Dendritic cell treated with granulocyte-macrophage colony-stimulating factor and Interleukin-4, amounts not matched to agents 40 ng/mL and 50 ng/mL, for 4 days (primary cell): ENCODE results near the gene ASAP3.

ENCODE experiments used
- H3K27ac Mint-ChIP-seq: one replicate; pipeline ENCODE4 v1.8.0; 2022; ENCODE audit warnings: mild to moderate bottlenecking, mixed read lengths
- H3K27me3 Mint-ChIP-seq: one replicate; pipeline ENCODE4 v1.8.0; 2022; ENCODE audit warnings: mild to moderate bottlenecking, mixed read lengths
- H3K36me3 Mint-ChIP-seq: one replicate; pipeline ENCODE4 v1.8.0; 2022; ENCODE audit warnings: low read depth, mixed read lengths
- H3K4me1 Mint-ChIP-seq: one replicate; pipeline ENCODE4 v1.8.0; 2022; ENCODE audit warnings: low read depth, mixed read lengths
- H3K4me3 Mint-ChIP-seq: one replicate; pipeline ENCODE4 v1.8.0; 2022; ENCODE audit warnings: mild to moderate bottlenecking, moderate library complexity, mixed read lengths
- H3K9me3 Mint-ChIP-seq: one replicate; pipeline ENCODE4 v1.8.0; 2022; ENCODE audit warnings: mixed read lengths
- intact Hi-C: fragments of 100-400 bp; cut with micrococcal nuclease; formaldehyde crosslinking; loops from one replicate; pipeline ENCODE4 v1.15.0; 2022

ASAP3 gene

DNA sequence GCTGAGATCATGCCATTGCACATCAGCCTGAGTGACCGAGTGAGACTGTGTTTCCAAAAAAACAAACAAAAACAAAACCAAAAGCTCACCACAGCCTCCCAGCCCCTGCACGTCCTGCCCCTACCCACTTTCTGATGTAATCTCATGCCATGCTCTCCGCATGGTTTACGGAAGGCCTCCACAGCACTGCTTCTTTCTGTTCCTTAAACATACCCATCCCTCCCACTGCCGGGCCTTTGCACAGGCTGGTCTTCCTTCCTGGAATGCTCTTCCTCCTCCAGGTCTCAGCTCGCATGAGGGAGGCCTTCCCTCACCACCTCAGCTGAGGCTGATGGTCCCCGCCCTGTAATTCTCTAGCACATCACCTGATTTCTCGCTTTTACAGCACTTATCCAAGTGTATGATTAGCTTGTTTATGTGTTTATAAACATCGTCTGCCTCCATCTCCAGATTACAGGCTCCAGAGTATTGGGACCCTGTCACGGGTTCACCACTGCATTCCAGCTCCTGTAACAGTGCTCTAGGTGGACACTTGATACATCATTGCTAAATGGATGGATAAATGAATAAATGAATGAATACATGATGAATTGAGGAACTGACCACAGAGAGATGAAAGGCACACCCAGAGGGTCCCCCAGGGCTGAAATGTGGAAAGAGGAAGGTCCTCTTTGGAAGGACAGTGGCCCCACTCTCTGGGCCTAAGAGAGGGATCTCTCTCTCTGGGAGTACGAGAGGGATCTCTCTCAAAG lies 81.5 kb downstream of the ASAP3 start:
- peak overlapping the region; percentile 80 for H3K27ac Mint-ChIP-seq

DNA sequence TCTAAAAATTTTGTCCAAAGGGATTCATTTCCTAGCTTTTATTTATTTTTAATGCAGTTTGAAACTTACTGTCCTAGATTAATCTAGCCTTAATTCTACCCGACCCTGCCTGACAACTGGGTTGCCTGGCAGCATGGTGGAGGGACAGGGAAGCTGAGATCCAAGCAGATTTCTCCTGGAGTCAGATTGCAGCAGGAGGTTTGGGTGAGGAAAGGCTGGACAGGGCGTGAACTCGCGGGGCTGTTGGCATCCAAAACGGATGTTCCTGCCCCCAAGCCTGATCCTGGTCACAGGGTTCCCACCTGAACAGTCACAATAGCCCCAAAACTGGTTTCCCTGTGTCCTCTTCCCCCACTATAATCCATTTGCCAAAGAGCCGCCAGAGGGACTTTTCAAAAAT lies 82.7 kb downstream of the ASAP3 start:
- H3K4me3 Mint-ChIP-seq: no peak overlapping the region
- no peaks in the 10 kb centered on the region for H3K36me3 Mint-ChIP-seq
- peaks cover 41% of the 10 kb centered on the region for H3K4me1 Mint-ChIP-seq
- peak overlapping the region; percentile 80 for H3K27ac Mint-ChIP-seq
- no peaks in the 10 kb centered on the region for H3K9me3 Mint-ChIP-seq
- peaks cover 9% of the 10 kb centered on the region for H3K27me3 Mint-ChIP-seq
- intact Hi-C loops: loop anchor here (5.0 kb wide), 1 partner anchor 74 kb away; no protein-coding TSS in a partner anchor

More for the DNA sequence above, 81.5 kb downstream of the ASAP3 start:
- peaks cover 41% of the 10 kb centered on the region for H3K4me1 Mint-ChIP-seq
- peaks cover 6% of the 10 kb centered on the region for H3K27me3 Mint-ChIP-seq
- H3K36me3 Mint-ChIP-seq: no peaks in the 10 kb centered on the region
- H3K9me3 Mint-ChIP-seq: no peaks in the 10 kb centered on the region
- peak overlapping the region; percentile 28 for H3K4me3 Mint-ChIP-seq
- intact Hi-C loops: loop anchor here (2.0 to 5.0 kb wide), 3 partner anchors 34 to 75 kb away; partner anchors contain the start of genes HNRNPR and ZNF436

GRCh38 chr1:23400324-23401114 lies 83.5 kb downstream of the ASAP3 start:
- intact Hi-C loops: loop anchor here (5.0 kb wide), 1 partner anchor 73 kb away; no protein-coding TSS in a partner anchor
- Mint-ChIP-seq H3K36me3 (no peaks in the 10 kb centered on the region), H3K27ac (peak overlapping the region; percentile 80), H3K4me1 (peaks cover 41% of the 10 kb centered on the region), H3K4me3 (no peak overlapping the region), H3K27me3 (peaks cover 15% of the 10 kb centered on the region), H3K9me3 (no peaks in the 10 kb centered on the region)

DNA sequence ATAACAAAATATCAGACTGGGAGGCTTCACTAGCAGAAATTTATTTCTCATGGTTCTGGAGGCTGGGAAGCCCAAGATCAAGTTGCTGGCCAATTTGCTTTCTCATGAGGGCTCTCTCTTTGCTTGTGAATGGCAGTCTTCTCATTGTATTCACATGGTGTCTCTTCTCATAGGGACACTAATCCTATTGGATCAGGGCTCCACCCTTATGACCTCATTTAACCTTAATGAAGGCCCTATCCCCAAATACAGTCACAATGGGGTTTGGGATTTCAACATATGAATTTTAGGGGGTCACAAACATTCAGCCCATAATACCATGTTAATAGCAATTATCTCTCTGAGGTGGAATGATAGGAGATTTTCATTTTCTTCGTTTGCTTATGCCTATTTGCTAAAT lies 84.8 kb downstream of the ASAP3 start:
- Mint-ChIP-seq H3K27me3 (peaks cover 18% of the 10 kb centered on the region), H3K9me3 (no peaks in the 10 kb centered on the region), H3K36me3 (no peaks in the 10 kb centered on the region), H3K27ac (no peak overlapping the region), H3K4me1 (peaks cover 44% of the 10 kb centered on the region), H3K4me3 (no peak overlapping the region)
- intact Hi-C loops: no loop called here

DNA sequence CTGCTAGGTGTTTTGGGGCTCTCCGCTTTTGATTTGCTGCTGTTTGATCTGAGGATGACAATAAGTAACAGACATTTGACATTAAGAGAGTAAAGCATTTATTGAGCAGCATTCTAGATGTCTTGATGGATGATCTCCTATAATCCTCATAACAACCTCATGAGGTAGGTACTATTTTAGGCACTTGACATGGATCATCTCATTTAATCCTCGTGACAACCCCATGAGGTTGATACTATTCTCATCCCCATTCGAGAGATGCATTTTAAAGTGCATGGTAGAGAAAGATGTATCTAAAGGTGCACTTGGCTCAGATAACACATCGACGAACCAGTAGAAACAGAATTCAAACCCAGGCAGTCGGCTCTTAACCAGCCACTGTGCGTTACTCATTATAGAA lies 86.1 kb downstream of the ASAP3 start:
- peaks cover 31% of the 10 kb centered on the region for H3K4me1 Mint-ChIP-seq
- no peak overlapping the region for H3K27ac Mint-ChIP-seq
- no peaks in the 10 kb centered on the region for H3K9me3 Mint-ChIP-seq
- peaks cover 18% of the 10 kb centered on the region for H3K27me3 Mint-ChIP-seq
- no peaks in the 10 kb centered on the region for H3K36me3 Mint-ChIP-seq
- intact Hi-C loops: no loop called here
- no peak overlapping the region for H3K4me3 Mint-ChIP-seq

DNA sequence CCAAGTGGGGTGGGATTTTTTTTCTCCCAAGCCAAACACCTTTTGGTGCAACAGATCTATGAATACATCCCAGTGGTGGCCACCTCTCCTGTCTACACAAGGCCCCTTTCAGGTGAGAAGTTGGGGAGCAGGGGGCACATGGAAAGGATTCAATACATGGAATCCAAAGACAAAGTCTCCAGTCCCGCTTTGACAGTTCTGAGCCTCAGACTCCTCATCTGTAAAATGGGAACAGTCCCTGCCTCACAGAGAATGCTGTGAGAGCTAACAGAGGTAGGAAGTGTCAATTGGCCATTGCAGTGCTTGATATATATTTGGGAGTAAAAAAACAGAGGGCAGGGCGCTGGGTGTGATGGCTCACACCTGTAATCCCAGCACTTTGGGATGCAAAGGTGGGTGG lies 87.6 kb downstream of the ASAP3 start:
- no peak overlapping the region for H3K27ac Mint-ChIP-seq
- H3K4me1 Mint-ChIP-seq: peaks cover 16% of the 10 kb centered on the region
- peaks cover 18% of the 10 kb centered on the region for H3K27me3 Mint-ChIP-seq
- no peak overlapping the region for H3K4me3 Mint-ChIP-seq
- H3K36me3 Mint-ChIP-seq: no peaks in the 10 kb centered on the region
- intact Hi-C loops: no loop called here
- no peaks in the 10 kb centered on the region for H3K9me3 Mint-ChIP-seq

DNA sequence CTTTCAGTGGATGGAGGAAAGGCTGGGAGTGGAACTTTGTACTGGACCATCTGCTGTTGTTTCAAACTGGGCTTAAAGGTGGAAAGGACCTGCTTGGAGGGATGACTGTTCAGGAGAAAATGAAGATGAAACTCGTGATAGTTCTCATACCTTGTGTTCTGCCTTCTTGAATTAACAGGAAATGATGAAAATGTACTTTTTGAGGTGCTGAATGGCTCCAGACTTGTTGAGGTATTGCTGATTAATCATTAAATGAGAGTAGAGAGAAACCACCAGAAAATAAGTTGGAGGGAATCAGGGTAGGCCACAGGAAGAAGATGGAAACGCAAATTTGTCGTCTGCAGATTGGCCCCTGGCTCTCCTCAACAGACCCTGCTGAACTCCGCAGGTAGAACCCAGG lies 88.1 kb downstream of the ASAP3 start:
- Mint-ChIP-seq H3K9me3 (no peaks in the 10 kb centered on the region), H3K4me1 (peaks cover 11% of the 10 kb centered on the region), H3K27ac (no peak overlapping the region), H3K36me3 (no peaks in the 10 kb centered on the region), H3K27me3 (peaks cover 18% of the 10 kb centered on the region), H3K4me3 (no peak overlapping the region)
- intact Hi-C loops: no loop called here

GRCh38 chr1:23395154-23395724 lies 88.7 kb downstream of the ASAP3 start:
- no peaks in the 10 kb centered on the region for H3K36me3 Mint-ChIP-seq
- intact Hi-C loops: no loop called here
- H3K27ac Mint-ChIP-seq: no peak overlapping the region
- H3K4me1 Mint-ChIP-seq: peaks cover 11% of the 10 kb centered on the region
- H3K4me3 Mint-ChIP-seq: no peak overlapping the region
- H3K27me3 Mint-ChIP-seq: peaks cover 22% of the 10 kb centered on the region
- H3K9me3 Mint-ChIP-seq: no peaks in the 10 kb centered on the region

DNA sequence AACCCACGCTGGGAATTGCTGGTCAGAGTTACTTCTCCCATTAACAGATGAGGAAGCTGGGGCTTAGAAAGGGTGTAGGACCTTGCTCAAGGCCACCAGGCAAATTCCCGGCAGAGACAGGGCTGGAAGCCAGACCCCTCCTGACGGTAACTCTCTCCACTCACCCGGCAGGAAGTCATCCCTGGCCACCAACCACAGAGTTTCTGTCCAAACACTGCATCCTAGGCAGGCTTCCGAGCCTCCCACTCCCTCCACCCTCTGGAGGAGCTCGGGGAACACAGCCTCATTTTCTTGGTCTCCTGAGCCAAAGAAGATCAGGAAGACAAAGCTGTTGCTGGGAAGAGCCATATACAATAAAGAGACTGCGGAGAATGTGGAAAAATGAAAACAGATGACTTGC lies 89.3 kb downstream of the ASAP3 start:
- Mint-ChIP-seq H3K9me3 (no peaks in the 10 kb centered on the region), H3K27me3 (peaks cover 22% of the 10 kb centered on the region), H3K4me3 (no peak overlapping the region), H3K27ac (no peak overlapping the region), H3K36me3 (no peaks in the 10 kb centered on the region), H3K4me1 (peaks cover 16% of the 10 kb centered on the region)
- intact Hi-C loops: no loop called here

DNA sequence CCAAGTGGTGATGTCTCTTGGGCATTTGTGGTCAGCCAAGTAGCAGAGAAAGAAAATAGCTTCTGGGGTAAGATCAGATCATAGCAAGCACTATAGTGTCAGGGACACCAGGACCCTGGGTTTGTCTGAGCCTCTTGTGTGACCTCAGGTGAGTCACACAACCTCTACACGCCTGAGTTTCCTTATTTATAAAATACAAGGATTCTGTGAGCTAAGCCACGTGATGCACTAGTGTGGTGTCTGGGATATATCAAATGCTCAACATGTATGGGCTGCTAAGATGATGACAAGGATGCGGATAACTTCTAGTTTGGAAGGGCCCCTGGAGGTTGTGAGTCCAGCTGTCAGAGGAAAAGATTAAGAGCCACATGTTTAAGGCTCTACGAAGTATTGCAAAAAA lies 89.8 kb downstream of the ASAP3 start:
- Mint-ChIP-seq H3K27me3 (peaks cover 22% of the 10 kb centered on the region), H3K27ac (no peak overlapping the region), H3K36me3 (no peaks in the 10 kb centered on the region), H3K9me3 (no peaks in the 10 kb centered on the region), H3K4me3 (no peak overlapping the region), H3K4me1 (peaks cover 18% of the 10 kb centered on the region)
- intact Hi-C loops: no loop called here

DNA sequence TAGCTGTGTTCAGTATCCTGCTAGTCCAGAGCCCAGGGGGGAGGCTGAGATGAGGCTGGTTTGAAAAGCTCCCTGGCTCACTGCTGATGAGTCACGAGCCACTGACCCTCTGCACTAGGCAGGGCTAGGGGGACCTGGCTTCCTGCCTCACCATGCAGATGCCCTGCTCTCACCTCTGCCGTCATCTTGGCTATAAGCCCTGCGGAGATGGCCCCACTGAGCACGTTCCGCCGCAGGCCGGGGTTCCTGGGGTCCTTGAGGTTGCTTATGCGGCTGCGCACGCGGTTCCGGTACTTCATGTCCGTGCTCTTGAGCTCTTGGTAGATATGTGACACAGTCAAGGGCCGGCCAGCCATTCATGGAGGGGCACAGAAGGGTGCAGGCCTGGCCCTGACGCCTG lies 90.3 kb downstream of the ASAP3 start:
- Mint-ChIP-seq H3K36me3 (no peaks in the 10 kb centered on the region), H3K9me3 (no peaks in the 10 kb centered on the region), H3K27ac (no peak overlapping the region), H3K4me1 (peaks cover 18% of the 10 kb centered on the region), H3K27me3 (peaks cover 22% of the 10 kb centered on the region), H3K4me3 (no peak overlapping the region)
- intact Hi-C loops: no loop called here

GRCh38 chr1:23392125-23392855 lies 91.7 kb downstream of the ASAP3 start:
- intact Hi-C loops: no loop called here
- H3K4me3 Mint-ChIP-seq: no peak overlapping the region
- peaks cover 18% of the 10 kb centered on the region for H3K4me1 Mint-ChIP-seq
- H3K9me3 Mint-ChIP-seq: no peaks in the 10 kb centered on the region
- H3K36me3 Mint-ChIP-seq: no peaks in the 10 kb centered on the region
- peaks cover 19% of the 10 kb centered on the region for H3K27me3 Mint-ChIP-seq
- no peak overlapping the region for H3K27ac Mint-ChIP-seq

- H3K27me3 Mint-ChIP-seq: peaks cover 22% of the 10 kb centered on the region
- peaks cover 20% of the 10 kb centered on the region for H3K4me1 Mint-ChIP-seq
- H3K27ac Mint-ChIP-seq: no peak overlapping the region
- H3K36me3 Mint-ChIP-seq: no peaks in the 10 kb centered on the region
- intact Hi-C loops: no loop called here
- H3K9me3 Mint-ChIP-seq: no peaks in the 10 kb centered on the region
- no peak overlapping the region for H3K4me3 Mint-ChIP-seq
Measured at GRCh38 chr1:23389837-23390321, 94.1 kb downstream of the ASAP3 start.
